Stimulated activated CD8-positive, alpha-beta memory T cell treated with anti-CD3 and anti-CD28 coated beads, Interleukin-7, amount 100 ng/mL, for 24 hours (primary cell): ENCODE measurements around the gene MYOD1.

Experiments used
- DNase-seq: peaks from one replicate; pipeline ENCODE4 v3.0.0-alpha.2; 2020; ENCODE audit warnings: low read depth

Gene MYOD1

GRCh38 chr11:17771415-17771814, 52.0 kb downstream of the MYOD1 start:
- no peak for DNase-seq
